AG04449 (cell line): Measurements from ENCODE around the gene TTC4.

Source experiments
- CTCF ChIA-PET: fragments of 350-600 bp; formaldehyde crosslinking; extraction: SDS; loops from one replicate; lab custom pipeline; 2021; ENCODE audit warnings: antibody characterized with exemption; lab: Yijun Ruan, JAX
- POLR2A ChIA-PET: fragments of 400-600, 350-600 bp; formaldehyde crosslinking; extraction: SDS; loops from one replicate; lab custom pipeline; 2020; ENCODE audit warnings: antibody characterized with exemption, inconsistent platforms; lab: Yijun Ruan, JAX
- DNase-seq: peaks from one replicate; pipeline ENCODE4 v3.0.0-alpha.2; 2010; ENCODE audit warnings: low read depth, low spot score
- H3K4me3 ChIP-seq: 2 replicates; pipeline ENCODE4 v1.5.1; 2011; ENCODE audit warnings: low read depth, mild to moderate bottlenecking, control low read depth, low read length
- CTCF ChIP-seq: IDR thresholded peaks from one replicate; pipeline ENCODE4 v1.5.1; 2011; ENCODE audit warnings: mild to moderate bottlenecking, moderate library complexity, low read length, control low read depth, inconsistent platforms; ENCODE audit not compliant: insufficient read depth; ENCODE audit errors: missing control alignments

TTC4 gene

GRCh38 chr1:54777011-54777410 lies 61.4 kb downstream of the TTC4 start:
- DNase-seq, result no peak
- ChIA-PET CTCF (interaction anchor here (0.9 to 1.2 kb wide), 2 partner anchors 10 to 11 kb away, joined by 3 read pairs; no protein-coding TSS in a partner anchor), POLR2A (no interaction called here)
- no peak overlapping the region for H3K4me3 ChIP-seq
- no peak for TF ChIP-seq CTCF

DNA sequence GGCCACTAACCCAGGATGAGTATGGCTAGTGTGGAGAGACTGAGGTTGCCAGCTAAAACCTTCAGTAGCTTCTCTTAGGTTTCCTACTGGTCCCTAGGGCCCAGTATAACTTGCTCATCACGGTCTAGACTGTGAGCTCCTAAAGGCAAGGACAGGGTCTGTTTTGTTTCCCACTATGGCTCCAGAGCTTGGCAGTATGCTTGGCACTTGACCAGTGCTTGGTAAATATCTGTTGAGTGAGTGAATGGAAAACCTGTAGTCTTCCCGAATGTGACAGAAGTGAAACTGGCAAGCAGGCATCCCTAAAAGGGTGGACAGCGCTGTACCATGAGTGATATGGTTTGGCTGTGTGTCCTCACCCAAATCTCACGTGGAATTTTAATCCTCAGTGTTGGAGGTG lies 61.8 kb downstream of the TTC4 start:
- no peak for DNase-seq
- POLR2A ChIA-PET, result no interaction called here
- CTCF ChIA-PET, result interaction anchor here (1.2 to 1.5 kb wide), 2 partner anchors 12 to 32 kb away, joined by 3 to 4 read pairs; no protein-coding TSS in a partner anchor

DNA sequence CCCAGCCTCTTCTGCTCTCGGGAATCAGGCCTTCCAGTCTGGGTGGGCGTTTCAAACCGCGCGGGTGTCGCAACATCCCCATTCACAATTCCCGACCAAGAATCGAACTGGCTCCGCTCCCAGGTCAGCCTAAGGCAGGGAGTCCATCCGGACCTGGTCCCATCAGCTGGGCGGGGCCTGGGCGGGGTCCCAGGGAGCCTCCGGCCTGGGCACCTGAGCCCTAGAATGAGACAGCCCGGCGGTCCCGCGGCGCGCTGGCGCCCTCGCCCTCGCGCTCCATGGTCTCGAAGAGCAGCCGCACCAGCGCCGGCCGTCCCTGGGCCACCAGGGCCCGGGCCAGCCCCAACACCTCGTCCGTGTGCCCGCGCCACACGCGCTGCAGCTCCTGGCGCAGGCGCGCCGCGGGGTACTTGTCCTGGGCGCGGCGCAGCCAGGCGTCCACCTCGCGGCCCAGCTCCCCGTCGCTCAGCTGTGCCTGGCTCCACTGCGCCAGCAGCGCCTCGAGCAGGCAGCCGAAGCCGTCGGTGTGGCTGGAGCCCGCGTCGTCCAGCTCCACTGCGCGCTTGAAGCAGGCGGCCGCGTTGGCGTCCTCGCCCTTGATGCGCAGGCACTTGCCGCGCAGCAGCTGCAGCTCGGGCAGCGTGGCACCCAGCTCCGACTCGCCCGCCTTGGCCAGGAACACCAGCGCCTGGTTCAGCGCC lies 65.5 kb downstream of the TTC4 start:
- no peak for TF ChIP-seq CTCF
- POLR2A ChIA-PET, result no interaction called here
- CTCF ChIA-PET, result no interaction called here
- no peak overlapping the region for H3K4me3 ChIP-seq
- no peak for DNase-seq

More for the DNA sequence above, 61.8 kb downstream of the TTC4 start:
- TF ChIP-seq CTCF, result no peak
- no peak overlapping the region for H3K4me3 ChIP-seq

DNA sequence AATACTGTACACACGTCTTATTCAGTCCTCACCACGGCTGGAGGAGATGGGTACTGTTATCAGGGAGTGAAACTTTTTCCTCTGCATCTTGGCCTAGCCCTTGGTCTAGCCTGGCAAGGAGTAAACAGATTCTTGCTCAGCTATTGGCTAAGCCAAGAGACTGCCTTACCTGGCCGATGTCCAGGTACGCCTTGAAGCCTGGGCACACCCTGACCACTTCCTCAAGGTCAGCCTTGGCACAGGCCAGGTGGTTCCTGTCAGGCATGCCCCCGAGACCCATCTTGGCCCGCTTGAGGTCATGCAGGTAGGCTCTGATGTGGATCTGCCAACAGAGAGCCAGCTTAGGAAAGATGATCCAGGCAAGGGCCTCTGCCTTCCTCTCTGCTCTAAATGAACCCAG lies 66.5 kb downstream of the TTC4 start:
- ChIA-PET POLR2A (no interaction called here), CTCF (no interaction called here)

GRCh38 chr1:54782588-54782987 lies 66.9 kb downstream of the TTC4 start:
- CTCF ChIA-PET, result no interaction called here
- TF ChIP-seq CTCF, result no peak
- H3K4me3 ChIP-seq, result no peak overlapping the region
- DNase-seq, result no peak
- POLR2A ChIA-PET, result interaction anchor here (0.8 kb wide), 1 partner anchor 15 kb away, joined by 3 read pairs; no protein-coding TSS in a partner anchor

More for the DNA sequence above, 66.5 kb downstream of the TTC4 start:
- no peak for TF ChIP-seq CTCF
- no peak for DNase-seq
- H3K4me3 ChIP-seq, result no peak overlapping the region

GRCh38 chr1:54784066-54784465 lies 68.4 kb downstream of the TTC4 start:
- no peak for TF ChIP-seq CTCF
- no peak overlapping the region for H3K4me3 ChIP-seq
- no peak for DNase-seq
- ChIA-PET CTCF (no interaction called here), POLR2A (no interaction called here)
